Suppressor macrophage treated with lipopolysaccharide for 1 hour (primary cell): ENCODE measurements around the gene LRRC75A.
"Not testable (repeated sequence)": the region's sequence is repeated elsewhere in the genome, so short reads cannot be mapped to it uniquely, and the experiment has no call there.

ENCODE experiments used
- DNase-seq, 3 donors: peaks; one replicate each; pipeline ENCODE4 v3.0.0-alpha.2; 2020 to 2022

The LRRC75A gene

GRCh38 chr17:16470265-16470664 is 21.7 kb downstream of the LRRC75A start:
- no peak for DNase-seq

GRCh38 chr17:16468428-16468992 is 23.5 kb downstream of the LRRC75A start:
- no peak for DNase-seq

GRCh38 chr17:16467886-16468285 is 24.1 kb downstream of the LRRC75A start:
- DNase-seq = no peak

- no peak for DNase-seq
These were observed 24.9 kb downstream of the LRRC75A start for GRCh38 chr17:16467044-16467443.

- no peak for DNase-seq
These were observed 25.6 kb downstream of the LRRC75A start for GRCh38 chr17:16466407-16466806.

GRCh38 chr17:16465861-16466338 is 26.1 kb downstream of the LRRC75A start:
- no peak for DNase-seq

- no peak for DNase-seq
These were observed 27.0 kb downstream of the LRRC75A start for GRCh38 chr17:16465052-16465312.

- DNase-seq = no peak
These were observed 27.5 kb downstream of the LRRC75A start for GRCh38 chr17:16464303-16465051.

- DNase-seq = no peak
These were observed 28.4 kb downstream of the LRRC75A start for GRCh38 chr17:16463358-16464302.

GRCh38 chr17:16462070-16462864 is 29.7 kb downstream of the LRRC75A start:
- DNase-seq = no peak

GRCh38 chr17:16461606-16461866 is 30.5 kb downstream of the LRRC75A start:
- DNase-seq = no peak

GRCh38 chr17:16460796-16461605 is 31.0 kb downstream of the LRRC75A start:
- DNase-seq = no peak

GRCh38 chr17:16459855-16460550 is 32.0 kb downstream of the LRRC75A start:
- no peak for DNase-seq

- no peak for DNase-seq
These were observed 32.7 kb downstream of the LRRC75A start for GRCh38 chr17:16459271-16459670.

- DNase-seq = no peak
These were observed 35.2 kb downstream of the LRRC75A start for GRCh38 chr17:16456742-16457316.

- DNase-seq = no peak
These were observed 35.8 kb downstream of the LRRC75A start for GRCh38 chr17:16455997-16456741.

- no peak for DNase-seq
These were observed 38.5 kb downstream of the LRRC75A start for GRCh38 chr17:16453493-16453851.

- not testable (repeated sequence) for DNase-seq
These were observed 39.7 kb downstream of the LRRC75A start for GRCh38 chr17:16452268-16452667.

GRCh38 chr17:16450028-16450427 is 42.0 kb downstream of the LRRC75A start:
- DNase-seq = no peak

GRCh38 chr17:16449121-16449570 is 42.8 kb downstream of the LRRC75A start:
- no peak for DNase-seq
